GM23338 (cell line): Measurements from ENCODE around the gene INPP5D. TPM values are rescaled to one million over a fixed set of nuclear protein-coding genes. Genes with fewer than 3 reads are reported as not detected.

Experiments
- ATAC-seq: fragments of 200-7000 bp; cut with Tn5 transposase; 3 replicates; pipeline ENCODE4 v1.9.1; 2020
- DNase-seq: peaks from one replicate; pipeline ENCODE4 v3.0.0-alpha.2; 2015; ENCODE audit warnings: low spot score
- H2AFZ ChIP-seq: fragments of 200-600 bp; sonication (generic); 2 replicates; pipeline ENCODE4 v1.8.0; 2016; ENCODE audit warnings: antibody characterized with exemption, mild to moderate bottlenecking, moderate library complexity
- H3F3A ChIP-seq: fragments of 200-600 bp; sonication (generic); replicated peaks from 2 replicates; pipeline ENCODE4 v1.8.0; 2017; ENCODE audit warnings: antibody characterized with exemption, mixed run types, low read depth
- H3K27ac ChIP-seq: fragments of 200-600 bp; sonication (generic); 2 replicates; pipeline ENCODE4 v1.6.1; 2016; ENCODE audit warnings: low read depth
- H3K27me3 ChIP-seq: fragments of 200-600 bp; sonication (generic); 2 replicates; pipeline ENCODE4 v1.8.0; 2016; ENCODE audit warnings: mild to moderate bottlenecking, mixed run types, moderate library complexity; ENCODE audit not compliant: insufficient read depth
- H3K36me3 ChIP-seq: fragments of 200-600 bp; sonication (generic); 2 replicates; pipeline ENCODE4 v1.8.0; 2016; ENCODE audit warnings: mild to moderate bottlenecking; ENCODE audit not compliant: insufficient read depth
- H3K4me1 ChIP-seq: fragments of 200-600 bp; sonication (generic); 2 replicates; pipeline ENCODE4 v1.8.0; 2016; ENCODE audit warnings: mild to moderate bottlenecking, moderate library complexity; ENCODE audit not compliant: insufficient read depth
- H3K4me2 ChIP-seq: fragments of 200-600 bp; sonication (generic); 2 replicates; pipeline ENCODE4 v1.7.1; 2017; ENCODE audit warnings: mixed run types
- H3K4me3 ChIP-seq: fragments of 200-600 bp; sonication (generic); 2 replicates; pipeline ENCODE4 v1.6.1; 2016; ENCODE audit warnings: mixed run types
- H3K79me2 ChIP-seq: fragments of 200-600 bp; sonication (generic); replicated peaks from 2 replicates; pipeline ENCODE4 v1.8.0; 2017; ENCODE audit warnings: mild to moderate bottlenecking; ENCODE audit not compliant: insufficient read depth
- H3K9me2 ChIP-seq: fragments of 200-600 bp; sonication (generic); 2 replicates; pipeline ENCODE4 v1.8.0; 2017; ENCODE audit not compliant: insufficient read depth
- H4K20me1 ChIP-seq: fragments of 200-600 bp; sonication (generic); replicated peaks from 2 replicates; pipeline ENCODE4 v1.8.0; 2017; ENCODE audit warnings: mild to moderate bottlenecking; ENCODE audit not compliant: insufficient read depth
- H3K27ac Mint-ChIP-seq: 2 replicates; pipeline ENCODE4 v1.8.0; 2020; ENCODE audit warnings: inconsistent platforms, mild to moderate bottlenecking, moderate library complexity, mixed read lengths
- H3K27me3 Mint-ChIP-seq: 3 replicates; pipeline ENCODE4 v1.8.0; 2022; ENCODE audit warnings: low read depth, mild to moderate bottlenecking, moderate library complexity, mixed read lengths, inconsistent platforms; ENCODE audit not compliant: insufficient read depth, poor library complexity
- H3K36me3 Mint-ChIP-seq: 3 replicates; pipeline ENCODE4 v1.8.0; 2021; ENCODE audit warnings: low read depth, mild to moderate bottlenecking, inconsistent platforms, moderate library complexity, mixed read lengths
- H3K4me1 Mint-ChIP-seq: 3 replicates; pipeline ENCODE4 v1.8.0; 2020; ENCODE audit warnings: mild to moderate bottlenecking, inconsistent platforms, mixed read lengths
- H3K4me3 Mint-ChIP-seq: 3 replicates; pipeline ENCODE4 v1.8.0; 2021; ENCODE audit warnings: moderate library complexity, mild to moderate bottlenecking, inconsistent platforms, mixed read lengths
- H3K9me3 Mint-ChIP-seq: 3 replicates; pipeline ENCODE4 v1.8.0; 2020; ENCODE audit warnings: moderate library complexity, mild to moderate bottlenecking, inconsistent platforms, mixed read lengths
- CREB1 ChIP-seq: fragments of 250-450 bp; sonication (Bioruptor Pico); IDR thresholded peaks from 2 replicates; pipeline ENCODE4 v1.5.0; 2020; ENCODE audit warnings: low read depth, mild to moderate bottlenecking, moderate library complexity
- ETS1 ChIP-seq: IDR thresholded peaks from 2 replicates; pipeline ENCODE4 v1.6.1; 2016; ENCODE audit warnings: antibody characterized with exemption
- EZH2 ChIP-seq: fragments of 200-600 bp; sonication (generic); IDR thresholded peaks from one replicate; pipeline ENCODE4 v1.8.0; 2017; ENCODE audit warnings: antibody characterized with exemption, mild to moderate bottlenecking, low read depth; ENCODE audit not compliant: unreplicated experiment
- EZH2phosphoT487 ChIP-seq: fragments of 200-600 bp; sonication (generic); IDR thresholded peaks from one replicate; pipeline ENCODE4 v1.8.1; 2018; ENCODE audit warnings: antibody characterized with exemption; ENCODE audit not compliant: unreplicated experiment
- JUNB ChIP-seq: IDR thresholded peaks from one replicate; pipeline ENCODE4 v1.6.1; 2016; ENCODE audit warnings: antibody characterized with exemption; ENCODE audit not compliant: unreplicated experiment
- POLR2AphosphoS5 ChIP-seq: IDR thresholded peaks from 2 replicates; pipeline ENCODE4 v1.6.1; 2016; ENCODE audit warnings: antibody characterized with exemption, low read depth
- REST ChIP-seq: IDR thresholded peaks from one replicate; pipeline ENCODE4 v1.6.1; 2018; ENCODE audit warnings: antibody characterized with exemption; ENCODE audit not compliant: unreplicated experiment
- STAT1 ChIP-seq: IDR thresholded peaks from one replicate; pipeline ENCODE4 v1.6.1; 2016; ENCODE audit warnings: antibody characterized with exemption; ENCODE audit not compliant: unreplicated experiment
- ZNF114 ChIP-seq: fragments of 250-450 bp; sonication (Bioruptor Pico); IDR thresholded peaks from 2 replicates; pipeline ENCODE4 v1.5.0; 2020; ENCODE audit warnings: mild to moderate bottlenecking, moderate library complexity
- polyA plus RNA-seq: library from polyadenylated mRNA; unstranded; fragments of >200 nt; fragmentation: Nextera tagmentation; extraction: Ambion mirVana; gene quantifications from 2 replicates; pipeline ENCODE4 v1.2.1, GENCODE V29; 2016
- total RNA-seq: library from RNA; depleted of rRNA; stranded (reverse); fragments of >200 nt; shearing (Covaris generic); gene quantifications from 2 replicates; pipeline ENCODE4 v1.2.3, GENCODE V29; 2014
- TF ChIP-seq, protein P1 (sequence below), 2 experiments: fragments of 200-600 bp in 1 of 2; sonication (generic) in 1 of 2; conservative IDR thresholded peaks; 2 replicates each; pipeline versions ENCODE4 v1.5.1 to v1.6.1; 2016 to 2017; ENCODE audit warnings: antibody characterized with exemption in 2 of 2, low read depth in 2 of 2, mild to moderate bottlenecking in 2 of 2, moderate library complexity in 1 of 2

Gene INPP5D
- total and polyA plus RNA-seq, 2 experiments from 2014 or later, result 6.6 to 8.3 TPM

DNA sequence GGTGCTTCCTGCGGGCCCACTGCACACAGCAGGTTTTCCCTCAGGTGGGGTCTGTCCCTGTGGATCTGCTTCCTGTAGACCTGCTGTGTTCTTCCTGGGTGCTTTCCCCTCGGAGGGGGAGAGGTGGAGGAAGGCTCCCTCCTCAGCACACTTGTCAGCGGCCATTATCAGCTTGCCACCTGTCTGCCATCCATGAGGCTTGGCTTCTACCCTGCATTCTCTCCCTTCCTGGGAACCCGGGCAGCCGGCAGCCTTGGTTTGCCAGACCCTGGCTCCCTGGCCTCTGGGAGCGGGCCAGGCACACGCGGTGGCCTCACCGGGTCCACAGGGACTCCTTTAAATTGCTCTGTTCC lies 58.5 kb downstream of the INPP5D start (continued):
- TF ChIP-seq JUNB, result no peak
- no peak for TF ChIP-seq REST
- TF ChIP-seq STAT1, result no peak
- no peak for TF ChIP-seq EZH2
- no peak for TF ChIP-seq ETS1
- no peak for TF ChIP-seq EZH2phosphoT487
- TF ChIP-seq ZNF114 (CRISPR knock-in tag), result no peak
- TF ChIP-seq POLR2AphosphoS5, result no peak

- DNase-seq (no peak), ATAC-seq (no peak)
- H3K36me3 Mint-ChIP-seq, result no peaks in the 10 kb centered on the region
- H3K36me3 ChIP-seq, result no peaks in the 10 kb centered on the region
- H3K79me2 ChIP-seq, result no peaks in the 10 kb centered on the region
- H3K27ac Mint-ChIP-seq, result no peak overlapping the region
- H3K9me3 Mint-ChIP-seq, result no peaks in the 10 kb centered on the region; the same call in 2 of the 3 replicates
- H3F3A ChIP-seq, result no peaks in the 10 kb centered on the region
- no peaks in the 10 kb centered on the region for H4K20me1 ChIP-seq
- H3K27me3 Mint-ChIP-seq, result peaks cover 3% of the 10 kb centered on the region
- peaks cover 22% of the 10 kb centered on the region for H3K4me1 Mint-ChIP-seq
- H3K9me2 ChIP-seq, result no peaks in the 10 kb centered on the region
- H3K4me3 Mint-ChIP-seq, result no peak overlapping the region
- no peak overlapping the region for H3K4me3 ChIP-seq
- no peak overlapping the region for H2AFZ ChIP-seq
- H3K4me2 ChIP-seq, result no peak overlapping the region
- no peaks in the 10 kb centered on the region for H3K27me3 ChIP-seq
- no peaks in the 10 kb centered on the region for H3K4me1 ChIP-seq
- no peak overlapping the region for H3K27ac ChIP-seq
- no peak for TF ChIP-seq CREB1
Observed at GRCh38 chr2:233119123-233119522, 59.0 kb downstream of the INPP5D start.

DNA sequence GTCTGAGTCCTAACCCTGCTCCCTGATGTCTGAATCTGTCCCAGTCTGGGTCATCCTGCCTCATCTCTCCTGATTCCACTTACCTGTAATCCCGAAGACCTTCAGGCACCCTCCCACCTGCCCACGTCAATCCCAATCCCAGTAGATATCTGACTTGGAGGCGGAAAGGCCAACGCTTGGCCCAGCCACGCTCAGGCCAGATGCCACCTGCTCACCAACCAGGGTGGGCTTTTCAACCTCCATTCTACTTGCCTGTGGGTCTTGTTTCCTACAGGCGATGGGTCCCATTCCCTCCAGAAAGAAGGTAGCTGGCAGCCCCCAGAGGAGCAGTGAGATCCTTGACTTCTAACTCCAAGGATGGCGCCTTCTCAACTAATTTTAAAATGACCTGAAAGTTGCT lies 59.7 kb downstream of the INPP5D start:
- no peaks in the 10 kb centered on the region for H3K36me3 ChIP-seq
- no peaks in the 10 kb centered on the region for H3K9me2 ChIP-seq
- H3K4me3 Mint-ChIP-seq, result no peak overlapping the region
- H3K4me2 ChIP-seq, result no peak overlapping the region
- peaks cover 3% of the 10 kb centered on the region for H3K27me3 Mint-ChIP-seq
- peaks cover 22% of the 10 kb centered on the region for H3K4me1 Mint-ChIP-seq
- no peaks in the 10 kb centered on the region; the same call in 2 of the 3 replicates for H3K9me3 Mint-ChIP-seq
- H4K20me1 ChIP-seq, result no peaks in the 10 kb centered on the region
- no peaks in the 10 kb centered on the region for H3K36me3 Mint-ChIP-seq
- no peak overlapping the region for H3K4me3 ChIP-seq
- no peak overlapping the region for H3K27ac ChIP-seq
- H3K27ac Mint-ChIP-seq, result no peak overlapping the region
- no peaks in the 10 kb centered on the region for H3K4me1 ChIP-seq
- H3K27me3 ChIP-seq, result no peaks in the 10 kb centered on the region
- ATAC-seq, result no peak
- no peaks in the 10 kb centered on the region for H3F3A ChIP-seq
- no peak overlapping the region for H2AFZ ChIP-seq
- no peak for DNase-seq
- H3K79me2 ChIP-seq, result no peaks in the 10 kb centered on the region
- TF ChIP-seq, protein P1, sequence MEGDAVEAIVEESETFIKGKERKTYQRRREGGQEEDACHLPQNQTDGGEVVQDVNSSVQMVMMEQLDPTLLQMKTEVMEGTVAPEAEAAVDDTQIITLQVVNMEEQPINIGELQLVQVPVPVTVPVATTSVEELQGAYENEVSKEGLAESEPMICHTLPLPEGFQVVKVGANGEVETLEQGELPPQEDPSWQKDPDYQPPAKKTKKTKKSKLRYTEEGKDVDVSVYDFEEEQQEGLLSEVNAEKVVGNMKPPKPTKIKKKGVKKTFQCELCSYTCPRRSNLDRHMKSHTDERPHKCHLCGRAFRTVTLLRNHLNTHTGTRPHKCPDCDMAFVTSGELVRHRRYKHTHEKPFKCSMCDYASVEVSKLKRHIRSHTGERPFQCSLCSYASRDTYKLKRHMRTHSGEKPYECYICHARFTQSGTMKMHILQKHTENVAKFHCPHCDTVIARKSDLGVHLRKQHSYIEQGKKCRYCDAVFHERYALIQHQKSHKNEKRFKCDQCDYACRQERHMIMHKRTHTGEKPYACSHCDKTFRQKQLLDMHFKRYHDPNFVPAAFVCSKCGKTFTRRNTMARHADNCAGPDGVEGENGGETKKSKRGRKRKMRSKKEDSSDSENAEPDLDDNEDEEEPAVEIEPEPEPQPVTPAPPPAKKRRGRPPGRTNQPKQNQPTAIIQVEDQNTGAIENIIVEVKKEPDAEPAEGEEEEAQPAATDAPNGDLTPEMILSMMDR (conservative IDR thresholded peaks at IDR 0.05; ENCODE audit: low read depth in 2 of 2), result no peak
- no peak for TF ChIP-seq EZH2phosphoT487
